Type B pancreatic cell (in vitro differentiated cells): ENCODE measurements around the gene SLC8A1. TPM values are rescaled to one million over a fixed set of nuclear protein-coding genes. Genes with fewer than 3 reads are reported as not detected.

Experiments used
- DNase-seq: peaks from one replicate; pipeline ENCODE4 v3.0.0; 2021; ENCODE audit warnings: mixed read lengths; ENCODE audit not compliant: unreplicated experiment; ENCODE audit errors: extremely low spot score
- H3K27ac Mint-ChIP-seq: 2 replicates; pipeline ENCODE4 v1.8.0; 2021; ENCODE audit warnings: mild to moderate bottlenecking, mixed read lengths
- H3K27me3 Mint-ChIP-seq: 2 replicates; pipeline ENCODE4 v1.8.0; 2021; ENCODE audit warnings: mixed read lengths
- H3K36me3 Mint-ChIP-seq: 2 replicates; pipeline ENCODE4 v1.8.0; 2021; ENCODE audit warnings: mixed read lengths
- H3K4me1 Mint-ChIP-seq: one replicate; pipeline ENCODE4 v1.8.0; 2021; ENCODE audit warnings: mixed read lengths; ENCODE audit not compliant: unreplicated experiment
- H3K4me3 Mint-ChIP-seq: 2 replicates; pipeline ENCODE4 v1.8.0; 2021; ENCODE audit warnings: mild to moderate bottlenecking, mixed read lengths
- H3K9me3 Mint-ChIP-seq: 2 replicates; pipeline ENCODE4 v1.8.0; 2021; ENCODE audit warnings: mixed read lengths
- total RNA-seq: library from RNA; stranded (reverse); gene quantifications from 2 replicates; pipeline ENCODE4 v1.2.1, GENCODE V29; 2021; ENCODE audit warnings: low replicate concordance
- TF ChIP-seq, protein P1 (sequence below): fragments of 200-600 bp; sonication (generic); conservative IDR thresholded peaks from 2 replicates; pipeline ENCODE4 v1.5.0; 2021; ENCODE audit warnings: antibody characterized with exemption, mild to moderate bottlenecking

SLC8A1 gene
- total RNA-seq, 1 donor from 2014 or later: 42.1 TPM

GRCh38 chr2:40374543-40375240 is 77.2 kb downstream of the SLC8A1 start:
- Mint-ChIP-seq H3K9me3 (peaks cover 4% of the 10 kb centered on the region), H3K4me3 (no peak overlapping the region), H3K27me3 (no peaks in the 10 kb centered on the region), H3K4me1 (peaks cover 31% of the 10 kb centered on the region), H3K36me3 (peaks cover 8% of the 10 kb centered on the region), H3K27ac (no peak overlapping the region)
- DNase-seq: no peak
- TF ChIP-seq, protein P1, sequence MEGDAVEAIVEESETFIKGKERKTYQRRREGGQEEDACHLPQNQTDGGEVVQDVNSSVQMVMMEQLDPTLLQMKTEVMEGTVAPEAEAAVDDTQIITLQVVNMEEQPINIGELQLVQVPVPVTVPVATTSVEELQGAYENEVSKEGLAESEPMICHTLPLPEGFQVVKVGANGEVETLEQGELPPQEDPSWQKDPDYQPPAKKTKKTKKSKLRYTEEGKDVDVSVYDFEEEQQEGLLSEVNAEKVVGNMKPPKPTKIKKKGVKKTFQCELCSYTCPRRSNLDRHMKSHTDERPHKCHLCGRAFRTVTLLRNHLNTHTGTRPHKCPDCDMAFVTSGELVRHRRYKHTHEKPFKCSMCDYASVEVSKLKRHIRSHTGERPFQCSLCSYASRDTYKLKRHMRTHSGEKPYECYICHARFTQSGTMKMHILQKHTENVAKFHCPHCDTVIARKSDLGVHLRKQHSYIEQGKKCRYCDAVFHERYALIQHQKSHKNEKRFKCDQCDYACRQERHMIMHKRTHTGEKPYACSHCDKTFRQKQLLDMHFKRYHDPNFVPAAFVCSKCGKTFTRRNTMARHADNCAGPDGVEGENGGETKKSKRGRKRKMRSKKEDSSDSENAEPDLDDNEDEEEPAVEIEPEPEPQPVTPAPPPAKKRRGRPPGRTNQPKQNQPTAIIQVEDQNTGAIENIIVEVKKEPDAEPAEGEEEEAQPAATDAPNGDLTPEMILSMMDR: no peak

DNA sequence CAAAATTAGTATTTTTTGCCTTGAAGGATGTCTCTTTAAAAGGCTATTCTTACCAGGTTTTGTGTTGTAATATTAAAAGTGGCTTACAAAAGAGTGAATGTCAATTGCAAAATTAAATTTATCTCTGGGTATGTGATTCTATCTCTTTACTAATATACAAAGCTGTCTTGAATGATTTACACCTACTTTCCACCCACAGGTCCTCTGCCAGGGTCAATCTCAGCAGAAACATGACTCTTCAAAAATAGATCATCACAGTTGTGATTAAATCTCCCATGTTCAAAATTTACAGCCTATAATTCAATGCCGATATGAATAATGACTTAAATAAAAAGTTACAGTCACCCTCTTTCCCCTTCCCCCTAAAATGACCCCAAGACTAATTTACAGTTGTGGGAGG is 78.8 kb downstream of the SLC8A1 start:
- TF ChIP-seq, protein P1: no peak
- Mint-ChIP-seq H3K27me3 (no peaks in the 10 kb centered on the region), H3K9me3 (peaks cover 2% of the 10 kb centered on the region), H3K27ac (no peak overlapping the region), H3K36me3 (peaks cover 6% of the 10 kb centered on the region), H3K4me3 (no peak overlapping the region), H3K4me1 (peaks cover 42% of the 10 kb centered on the region)
- no peak for DNase-seq

DNA sequence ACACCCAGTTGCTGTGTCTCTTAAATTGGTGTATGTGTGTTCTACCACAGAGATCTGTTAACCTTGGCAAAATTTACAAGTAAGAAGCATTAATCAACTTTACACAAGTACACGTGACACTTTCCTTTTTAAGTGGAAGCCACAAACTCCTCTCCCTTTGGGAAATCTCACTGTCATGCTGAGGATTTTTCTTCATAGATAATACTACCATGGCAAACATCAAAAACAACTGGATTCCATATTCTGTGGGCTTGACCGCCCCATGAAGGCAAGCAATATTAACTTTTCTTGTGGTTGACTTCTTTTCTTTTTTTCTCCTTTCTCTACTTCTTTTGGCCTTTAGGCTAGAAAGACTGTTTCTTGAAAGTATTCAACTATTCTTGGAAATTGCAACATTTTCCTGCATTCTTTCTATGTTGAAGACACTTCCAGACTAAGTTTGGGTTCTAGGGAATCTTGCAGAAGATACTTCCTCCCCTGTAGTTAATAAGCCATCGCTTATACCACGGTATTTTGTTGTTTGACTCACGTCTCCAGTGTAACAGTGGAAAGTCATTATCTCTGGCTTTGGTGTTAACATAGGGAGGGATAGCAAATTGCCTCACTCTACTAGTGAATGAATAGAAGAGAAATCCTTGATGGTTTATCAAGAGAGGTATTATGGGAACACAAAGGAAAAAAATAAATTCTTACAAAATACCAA is 79.5 kb downstream of the SLC8A1 start:
- TF ChIP-seq, protein P1: no peak
- Mint-ChIP-seq H3K9me3 (no peaks in the 10 kb centered on the region), H3K27me3 (no peaks in the 10 kb centered on the region), H3K36me3 (no peaks in the 10 kb centered on the region), H3K27ac (no peak overlapping the region), H3K4me3 (peak overlapping the region; percentile 52), H3K4me1 (peaks cover 43% of the 10 kb centered on the region)
- DNase-seq: no peak

GRCh38 chr2:40371525-40372282 is 80.2 kb downstream of the SLC8A1 start:
- peak overlapping the region; percentile 52 for H3K4me3 Mint-ChIP-seq
- H3K36me3 Mint-ChIP-seq: no peaks in the 10 kb centered on the region
- peak overlapping the region; percentile 53 for H3K27ac Mint-ChIP-seq
- TF ChIP-seq, protein P1: no peak
- peaks cover 47% of the 10 kb centered on the region for H3K4me1 Mint-ChIP-seq
- no peak for DNase-seq
- no peaks in the 10 kb centered on the region for H3K9me3 Mint-ChIP-seq
- H3K27me3 Mint-ChIP-seq: no peaks in the 10 kb centered on the region

DNA sequence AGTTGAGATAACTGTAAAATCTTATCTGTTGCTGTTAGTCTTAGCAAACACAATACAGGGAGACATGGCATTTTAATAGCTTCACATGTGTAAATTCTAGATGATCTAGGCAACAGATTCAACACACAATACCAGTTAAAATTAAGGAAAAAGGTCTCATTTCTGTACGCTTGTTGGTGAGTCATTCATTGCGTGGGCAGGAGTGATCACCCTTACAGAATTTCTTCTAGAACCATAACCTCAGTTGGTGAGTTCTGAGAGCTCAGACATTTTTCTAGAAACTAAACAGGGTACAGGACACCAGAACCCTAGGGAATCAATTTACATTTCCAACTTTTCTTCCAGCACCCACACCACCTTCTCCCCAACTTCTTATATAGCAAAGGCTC is 81.9 kb downstream of the SLC8A1 start:
- no peak overlapping the region for H3K27ac Mint-ChIP-seq
- TF ChIP-seq, protein P1: no peak

More for the DNA sequence above, 81.9 kb downstream of the SLC8A1 start:
- peaks cover 47% of the 10 kb centered on the region for H3K4me1 Mint-ChIP-seq
- no peaks in the 10 kb centered on the region for H3K27me3 Mint-ChIP-seq
- H3K4me3 Mint-ChIP-seq: no peak overlapping the region
- DNase-seq: no peak
- no peaks in the 10 kb centered on the region for H3K36me3 Mint-ChIP-seq
- no peaks in the 10 kb centered on the region for H3K9me3 Mint-ChIP-seq
